CD4-positive, alpha-beta memory T cell (primary cell): ENCODE measurements around the gene C2orf74. TPM values are rescaled to one million over a fixed set of nuclear protein-coding genes. Genes with fewer than 3 reads are reported as not detected.
"Not testable (repeated sequence)": the region's sequence is repeated elsewhere in the genome, so short reads cannot be mapped to it uniquely, and the experiment has no call there.

Experiments
- CTCF ChIA-PET: fragments of 350-600 bp; sonication (Branson Sonifier 250); formaldehyde crosslinking; loops from one replicate; lab custom pipeline; 2021; ENCODE audit warnings: inconsistent platforms; ENCODE audit not compliant: partially characterized antibody; lab: Charles Lee
- POLR2A ChIA-PET: fragments of 350-600 bp; sonication (Branson Sonifier 250); formaldehyde crosslinking; loops from one replicate; lab custom pipeline; 2021; ENCODE audit not compliant: partially characterized antibody; lab: Charles Lee
- DNase-seq, 5 donors: peaks; one replicate each; pipeline versions ENCODE4 v3.0.0 to v3.0.0-alpha.2; 2020 to 2022; ENCODE audit warnings: mixed read lengths in 1 of 5
- H3K27ac ChIP-seq: one replicate; pipeline ENCODE4 v1.7.0; 2013; ENCODE audit warnings: low read depth, low read length
- H3K27me3 ChIP-seq: 2 replicates; pipeline ENCODE4 v1.7.0; 2013; ENCODE audit warnings: mild to moderate bottlenecking, low read length, moderate library complexity; ENCODE audit not compliant: insufficient read depth
- H3K36me3 ChIP-seq: 2 replicates; pipeline ENCODE4 v1.7.0; 2013; ENCODE audit warnings: mild to moderate bottlenecking, low read length, moderate library complexity; ENCODE audit not compliant: insufficient read depth
- H3K4me1 ChIP-seq: 2 replicates; pipeline ENCODE4 v1.7.0; 2013; ENCODE audit warnings: mild to moderate bottlenecking, low read length, moderate library complexity; ENCODE audit not compliant: insufficient read depth
- H3K4me3 ChIP-seq, 2 donors: one replicate each; pipeline ENCODE4 v1.7.0; 2013; ENCODE audit warnings: low read length in 2 of 2, mild to moderate bottlenecking in 1 of 2
- H3K9me3 ChIP-seq, 2 donors: one replicate each; pipeline ENCODE4 v1.7.0; 2013; ENCODE audit warnings: low read length in 2 of 2, control low read depth in 1 of 2; ENCODE audit not compliant: control insufficient read depth in 1 of 2
- H3K27ac Mint-ChIP-seq, 7 donors: one replicate each; pipeline ENCODE4 v1.8.0; 2020 to 2021; ENCODE audit warnings: mixed read lengths in 7 of 7, mild to moderate bottlenecking in 6 of 7, inconsistent platforms in 3 of 7, moderate library complexity in 3 of 7
- H3K27me3 Mint-ChIP-seq, 2 donors: one replicate each; pipeline ENCODE4 v1.8.0; 2020 to 2021; ENCODE audit warnings: mixed read lengths in 2 of 2
- H3K36me3 Mint-ChIP-seq, 2 donors: one replicate each; pipeline ENCODE4 v1.8.0; 2020 to 2021; ENCODE audit warnings: mixed read lengths in 2 of 2, inconsistent platforms in 1 of 2, mild to moderate bottlenecking in 1 of 2
- H3K4me1 Mint-ChIP-seq, 4 donors: one replicate each; pipeline ENCODE4 v1.8.0; 2020 to 2021; ENCODE audit warnings: mixed read lengths in 4 of 4, mild to moderate bottlenecking in 1 of 4
- H3K4me3 Mint-ChIP-seq, 8 donors: one replicate each; pipeline ENCODE4 v1.8.0; 2020 to 2021; ENCODE audit warnings: mixed read lengths in 8 of 8, mild to moderate bottlenecking in 7 of 8, moderate library complexity in 6 of 8, inconsistent platforms in 3 of 8
- H3K9me3 Mint-ChIP-seq, 8 donors: one replicate each; pipeline ENCODE4 v1.8.0; 2020 to 2021; ENCODE audit warnings: mixed read lengths in 8 of 8, mild to moderate bottlenecking in 5 of 8, inconsistent platforms in 3 of 8, moderate library complexity in 1 of 8
- intact Hi-C: fragments of 100-400 bp; cut with micrococcal nuclease; formaldehyde crosslinking; loops from one replicate; pipeline ENCODE4 v1.15.1; 2023
- polyA plus RNA-seq, 2 donors: library from polyadenylated mRNA; unstranded; fragments of 300-500 nt; fragmentation: Illumina TruSeq; gene quantifications; one replicate each; pipeline ENCODE4 v1.2.3, GENCODE V29; 2021
- total RNA-seq, 2 experiments: library from RNA; stranded (reverse); gene quantifications; one replicate each; pipeline ENCODE4 v1.2.3, GENCODE V29; 2021

C2orf74 gene
- total RNA-seq (10 to 100 TPM; 18.3 to 19.3 TPM), polyA plus RNA-seq (10 to 100 TPM; 36.7 to 38.1 TPM)

GRCh38 chr2:61161888-61162287 is at the start of gene C2orf74:
TSS of gene C2orf74 (plus strand) at chr2:61162188. CDS start at chr2:61162515, 327 bp downstream.
- no peak for DNase-seq
- H3K4me3 Mint-ChIP-seq: peak within 1 kb of the TSS in 1 of 8 donors; percentile 26
- peaks cover 57 to 59% of the 10 kb centered on the region in 2 donors for H3K36me3 Mint-ChIP-seq
- H3K27ac Mint-ChIP-seq: peak within 1 kb of the TSS in 4 of 7 donors; percentile 3 to 67 (median 32)
- Histone ChIP-seq H3K27ac (no peak within 1 kb of the TSS), H3K36me3 (no peaks in the 10 kb centered on the region), H3K9me3 (no peaks in the 10 kb centered on the region), H3K4me3 (no peak within 1 kb of the TSS), H3K4me1 (no peaks in the 10 kb centered on the region), H3K27me3 (no peaks in the 10 kb centered on the region)
- H3K27me3 Mint-ChIP-seq: no peaks in the 10 kb centered on the region
- CTCF ChIA-PET: no interaction called here
- peaks cover 0 to 6% (median 1%) of the 10 kb centered on the region in 4 donors for H3K4me1 Mint-ChIP-seq
- intact Hi-C loops: no loop called here
- POLR2A ChIA-PET: interaction anchor here (1.6 to 3.6 kb wide), 2 partner anchors 15 to 24 kb away, joined by 3 to 17 read pairs; no protein-coding TSS in a partner anchor
- H3K9me3 Mint-ChIP-seq: peaks cover 0 to 14% (median 6%) of the 10 kb centered on the region in 8 donors

GRCh38 chr2:61114147-61114546 is 47.8 kb upstream of the C2orf74 start:
- ChIA-PET POLR2A (no interaction called here), CTCF (no interaction called here)
- H3K9me3 ChIP-seq: no peaks in the 10 kb centered on the region
- no peaks in the 10 kb centered on the region for H3K4me1 Mint-ChIP-seq
- intact Hi-C loops: no loop called here
- H3K27ac ChIP-seq: no peak overlapping the region
- DNase-seq: no peak
- no peak overlapping the region for H3K27ac Mint-ChIP-seq
- H3K36me3 Mint-ChIP-seq: peaks cover 12 to 46% of the 10 kb centered on the region in 2 donors
- H3K4me3 ChIP-seq: no peak overlapping the region
- H3K27me3 Mint-ChIP-seq: no peaks in the 10 kb centered on the region
- no peak overlapping the region for H3K4me3 Mint-ChIP-seq
- no peaks in the 10 kb centered on the region for H3K4me1 ChIP-seq
- H3K36me3 ChIP-seq: no peaks in the 10 kb centered on the region
- H3K9me3 Mint-ChIP-seq: peaks cover 0 to 2% (median 0%) of the 10 kb centered on the region in 8 donors
- no peaks in the 10 kb centered on the region for H3K27me3 ChIP-seq

- intact Hi-C loops: no loop called here
- Mint-ChIP-seq H3K9me3 (peaks cover 0 to 2% (median 0%) of the 10 kb centered on the region in 8 donors), H3K36me3 (peaks cover 11 to 46% of the 10 kb centered on the region in 2 donors), H3K27ac (no peak overlapping the region), H3K4me1 (no peaks in the 10 kb centered on the region), H3K4me3 (no peak overlapping the region), H3K27me3 (no peaks in the 10 kb centered on the region)
- no peak overlapping the region for H3K4me3 ChIP-seq
- no peaks in the 10 kb centered on the region for H3K9me3 ChIP-seq
- no peak overlapping the region for H3K27ac ChIP-seq
- POLR2A ChIA-PET: no interaction called here
- no peaks in the 10 kb centered on the region for H3K36me3 ChIP-seq
- CTCF ChIA-PET: no interaction called here
- no peaks in the 10 kb centered on the region for H3K4me1 ChIP-seq
- no peaks in the 10 kb centered on the region for H3K27me3 ChIP-seq
- DNase-seq: no peak
Observed at GRCh38 chr2:61116302-61116701, 45.7 kb upstream of the C2orf74 start.

GRCh38 chr2:61117534-61117933 is 44.5 kb upstream of the C2orf74 start:
- POLR2A ChIA-PET: no interaction called here
- Histone ChIP-seq H3K27ac (no peak overlapping the region), H3K4me1 (no peaks in the 10 kb centered on the region), H3K4me3 (no peak overlapping the region), H3K27me3 (no peaks in the 10 kb centered on the region), H3K36me3 (no peaks in the 10 kb centered on the region), H3K9me3 (no peaks in the 10 kb centered on the region)
- H3K36me3 Mint-ChIP-seq: peaks cover 11 to 38% of the 10 kb centered on the region in 2 donors
- CTCF ChIA-PET: interaction anchor here (0.6 to 0.7 kb wide), 2 partner anchors 27 to 127 kb away, joined by 3 to 4 read pairs; no protein-coding TSS in a partner anchor
- H3K4me3 Mint-ChIP-seq: no peak overlapping the region
- no peaks in the 10 kb centered on the region for H3K27me3 Mint-ChIP-seq
- no peak overlapping the region for H3K27ac Mint-ChIP-seq
- no peaks in the 10 kb centered on the region for H3K4me1 Mint-ChIP-seq
- peaks cover 0 to 2% (median 0%) of the 10 kb centered on the region in 8 donors for H3K9me3 Mint-ChIP-seq
- no peak for DNase-seq
- intact Hi-C loops: no loop called here

GRCh38 chr2:61125123-61125710 is 36.8 kb upstream of the C2orf74 start:
- Mint-ChIP-seq H3K4me1 (no peaks in the 10 kb centered on the region), H3K36me3 (peaks cover 0 to 15% of the 10 kb centered on the region in 2 donors), H3K9me3 (peaks cover 0 to 9% (median 5%) of the 10 kb centered on the region in 8 donors), H3K4me3 (no peak overlapping the region), H3K27ac (no peak overlapping the region), H3K27me3 (peaks cover 0 to 1% of the 10 kb centered on the region in 2 donors)
- POLR2A ChIA-PET: no interaction called here
- Histone ChIP-seq H3K27ac (no peak overlapping the region), H3K27me3 (no peaks in the 10 kb centered on the region), H3K9me3 (no peaks in the 10 kb centered on the region), H3K4me3 (no peak overlapping the region), H3K36me3 (no peaks in the 10 kb centered on the region), H3K4me1 (no peaks in the 10 kb centered on the region)
- no peak for DNase-seq
- intact Hi-C loops: no loop called here
- CTCF ChIA-PET: no interaction called here

GRCh38 chr2:61125798-61126197 is 36.2 kb upstream of the C2orf74 start:
- peaks cover 0 to 1% of the 10 kb centered on the region in 2 donors for H3K27me3 Mint-ChIP-seq
- H3K9me3 Mint-ChIP-seq: peaks cover 0 to 9% (median 5%) of the 10 kb centered on the region in 8 donors
- peaks cover 0 to 12% of the 10 kb centered on the region in 2 donors for H3K36me3 Mint-ChIP-seq
- ChIA-PET POLR2A (no interaction called here), CTCF (no interaction called here)
- H3K27ac Mint-ChIP-seq: no peak overlapping the region
- no peak overlapping the region for H3K4me3 Mint-ChIP-seq
- DNase-seq: no peak
- intact Hi-C loops: no loop called here
- no peaks in the 10 kb centered on the region for H3K36me3 ChIP-seq
- H3K9me3 ChIP-seq: no peaks in the 10 kb centered on the region
- H3K27ac ChIP-seq: no peak overlapping the region
- no peaks in the 10 kb centered on the region for H3K4me1 ChIP-seq
- no peaks in the 10 kb centered on the region for H3K27me3 ChIP-seq
- H3K4me1 Mint-ChIP-seq: no peaks in the 10 kb centered on the region
- no peak overlapping the region for H3K4me3 ChIP-seq

GRCh38 chr2:61128122-61128521 is 33.9 kb upstream of the C2orf74 start:
- H3K27me3 ChIP-seq, H3K27me3 Mint-ChIP-seq, H3K4me3 Mint-ChIP-seq, H3K4me3 ChIP-seq, H3K4me1 Mint-ChIP-seq, H3K9me3 Mint-ChIP-seq, H3K36me3 ChIP-seq, POLR2A ChIA-PET, H3K27ac ChIP-seq, intact Hi-C loops, DNase-seq, H3K9me3 ChIP-seq, H3K4me1 ChIP-seq, H3K27ac Mint-ChIP-seq: not testable (repeated sequence)
- H3K36me3 Mint-ChIP-seq: peaks cover 0 to 11% of the 10 kb centered on the region in 2 donors
- CTCF ChIA-PET: interaction anchor here (0.6 to 1.2 kb wide), 2 partner anchors 8 to 575 kb away, joined by 3 read pairs; no protein-coding TSS in a partner anchor
